Measurements from ENCODE around the gene CD14.
A peak's percentile ranks its signal among the peaks of the same experiment; 100 is the strongest.
"Not testable (repeated sequence)": the region's sequence is repeated elsewhere in the genome, so short reads cannot be mapped to it uniquely, and the experiment has no call there.

Gene CD14

GRCh38 chr5:140673187-140673976, 40.4 kb upstream of the CD14 start, which contains the start of gene DND1:
Gene DND1 (minus strand): TSS chr5:140673576. CDS start chr5:140673542, 34 bp downstream.
- peaks cover 47% of the 10 kb centered on the region for H3K36me3 ChIP-seq (ENCODE audit: control insufficient read depth, insufficient read depth, low read length)
- no peaks in the 10 kb centered on the region for H3K27me3 ChIP-seq (replicated peaks; ENCODE audit: control insufficient read depth, insufficient read depth, low read length)
- DNase-seq (ENCODE audit: extremely low read depth, insufficient read length) = peak; percentile 19
- no peak for TF ChIP-seq CTCF (IDR thresholded peaks at IDR 0.05; ENCODE audit: insufficient read depth, low read length, poor library complexity, severe bottlenecking)
- H3K4me3 ChIP-seq (replicated peaks; ENCODE audit: low read depth, low read length) = no peak within 1 kb of the TSS

GRCh38 chr5:140672455-140673186, 39.6 kb upstream of the CD14 start:
- Histone ChIP-seq H3K27me3 (replicated peaks; ENCODE audit: control insufficient read depth, insufficient read depth, low read length) (no peaks in the 10 kb centered on the region), H3K36me3 (ENCODE audit: control insufficient read depth, insufficient read depth, low read length) (peaks cover 51% of the 10 kb centered on the region), H3K4me3 (replicated peaks; ENCODE audit: low read depth, low read length) (no peak overlapping the region)
- peak; percentile 26 for DNase-seq (ENCODE audit: extremely low read depth, insufficient read length)
- no peak for TF ChIP-seq CTCF (IDR thresholded peaks at IDR 0.05; ENCODE audit: insufficient read depth, low read length, poor library complexity, severe bottlenecking)

GRCh38 chr5:140671472-140672125, 38.6 kb upstream of the CD14 start:
- Histone ChIP-seq H3K36me3 (ENCODE audit: control insufficient read depth, insufficient read depth, low read length) (peaks cover 42% of the 10 kb centered on the region), H3K27me3 (replicated peaks; ENCODE audit: control insufficient read depth, insufficient read depth, low read length) (no peaks in the 10 kb centered on the region), H3K4me3 (replicated peaks; ENCODE audit: low read depth, low read length) (no peak overlapping the region)
- no peak for DNase-seq (ENCODE audit: extremely low read depth, insufficient read length)
- TF ChIP-seq CTCF (IDR thresholded peaks at IDR 0.05; ENCODE audit: insufficient read depth, low read length, poor library complexity, severe bottlenecking) = no peak

- not testable (repeated sequence) for H3K4me3 ChIP-seq (replicated peaks; ENCODE audit: low read depth, low read length); H3K27me3 ChIP-seq (replicated peaks; ENCODE audit: control insufficient read depth, insufficient read depth, low read length); DNase-seq (ENCODE audit: extremely low read depth, insufficient read length)
- H3K36me3 ChIP-seq (ENCODE audit: control insufficient read depth, insufficient read depth, low read length) = peaks cover 39% of the 10 kb centered on the region
Observed at GRCh38 chr5:140671035-140671434, 38.1 kb upstream of the CD14 start.

- Histone ChIP-seq H3K36me3 (ENCODE audit: control insufficient read depth, insufficient read depth, low read length) (peaks cover 31% of the 10 kb centered on the region), H3K27me3 (replicated peaks; ENCODE audit: control insufficient read depth, insufficient read depth, low read length) (no peaks in the 10 kb centered on the region), H3K4me3 (replicated peaks; ENCODE audit: low read depth, low read length) (peak within 1 kb of the TSS; percentile 79)
- peak; percentile 92 for DNase-seq (ENCODE audit: extremely low read depth, insufficient read length)
- no peak for TF ChIP-seq CTCF (IDR thresholded peaks at IDR 0.05; ENCODE audit: insufficient read depth, low read length, poor library complexity, severe bottlenecking)
Observed at GRCh38 chr5:140664359-140665119, 31.6 kb upstream of the CD14 start, which contains the start of gene WDR55. Gene WDR55 (plus strand): TSS chr5:140664904. CDS start chr5:140664913, 9 bp downstream.

All from GM06990 (cell line).